Stimulated activated CD8-positive, alpha-beta memory T cell treated with anti-CD3 and anti-CD28 coated beads, Interleukin-12 subunit alpha, Interleukin-12 subunit beta, amount 100 ng/mL, for 4 hours (primary cell): ENCODE results near the gene HSPB7.
A peak's percentile ranks its signal among the peaks of the same experiment; 100 is the strongest.
"Not testable (repeated sequence)": the region's sequence is repeated elsewhere in the genome, so short reads cannot be mapped to it uniquely, and the experiment has no call there.

Experiments
- DNase-seq: peaks from one replicate; pipeline ENCODE4 v3.0.0-alpha.2; 2020; ENCODE audit warnings: low read depth

Gene HSPB7

DNA sequence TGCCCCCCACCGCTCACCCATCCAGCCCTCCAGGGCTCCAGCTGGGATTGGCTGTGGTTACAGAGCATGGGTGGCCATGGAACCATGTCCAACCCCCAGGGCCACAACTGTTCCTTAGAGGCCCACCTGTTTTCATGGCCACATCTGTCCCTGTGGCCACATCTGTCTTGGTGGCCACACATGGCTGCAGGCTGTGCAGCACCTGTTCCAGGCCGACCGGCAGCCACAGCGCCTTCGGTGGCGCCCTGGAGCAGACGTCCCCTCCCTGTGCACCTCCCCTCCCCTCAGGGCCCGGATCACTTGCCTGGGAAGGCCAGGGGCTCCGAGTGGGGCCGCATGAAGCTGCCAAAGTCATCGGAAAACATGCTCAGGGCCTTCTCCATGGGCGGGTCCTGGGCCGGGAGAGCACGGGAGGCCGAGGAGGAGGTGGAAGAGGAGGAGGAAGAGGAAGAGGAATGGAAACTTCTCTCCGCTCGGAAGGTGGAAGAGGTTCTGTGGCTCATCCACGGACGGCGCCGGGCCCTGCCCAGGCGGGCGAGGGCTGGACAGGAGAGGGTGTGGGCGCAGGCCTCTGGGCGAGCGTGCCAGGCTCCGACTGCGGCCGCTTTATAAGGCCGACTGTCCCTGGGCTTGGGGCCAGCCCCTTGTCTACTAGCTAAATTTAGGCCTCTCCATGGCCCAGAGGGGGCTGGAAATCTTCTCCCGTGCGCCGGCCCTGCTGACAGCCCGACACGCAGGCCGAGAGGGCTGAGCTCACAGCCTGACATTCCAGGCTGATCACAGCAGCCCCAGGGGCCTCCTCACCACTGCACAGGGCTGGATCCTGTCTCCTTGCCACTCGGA, at the start of gene HSPB7:
Gene HSPB7, minus strand, starts transcription at position 583 of the 843 bp plus-strand sequence. Its CDS starts 80 bp downstream, at position 503.
- no peak for DNase-seq

DNA sequence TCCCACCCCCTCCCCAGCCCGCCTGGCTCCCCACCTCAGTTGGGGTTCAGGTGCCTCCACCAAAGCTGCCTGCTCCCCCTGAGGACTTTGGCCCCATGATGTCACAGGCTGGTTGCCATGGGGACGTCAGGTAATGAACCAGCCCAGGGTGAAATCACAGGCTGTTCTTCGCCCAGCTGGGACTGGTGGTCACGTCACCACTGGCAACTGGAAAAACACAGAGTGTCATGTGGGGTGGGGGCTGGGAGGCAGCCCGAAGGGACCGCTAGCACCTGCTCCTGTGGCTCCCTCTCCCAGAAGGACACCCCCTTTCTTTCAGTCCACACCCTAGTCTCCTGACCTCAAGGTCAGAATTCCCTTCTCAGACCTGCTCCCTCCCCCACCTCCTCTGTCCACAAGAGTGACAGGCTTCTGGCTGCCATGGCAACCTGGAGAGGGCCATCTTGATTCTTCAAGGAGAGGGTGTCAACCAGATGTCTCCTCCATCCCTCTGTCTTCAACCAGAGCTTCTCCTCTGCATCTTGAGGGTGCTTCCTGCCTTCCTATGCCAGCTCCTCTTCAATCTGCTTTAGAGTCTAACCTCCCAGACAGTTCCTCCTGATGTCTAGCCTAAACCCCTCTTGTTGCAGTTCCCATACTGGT, 49.4 kb upstream of the HSPB7 start:
- DNase-seq = no peak

DNA sequence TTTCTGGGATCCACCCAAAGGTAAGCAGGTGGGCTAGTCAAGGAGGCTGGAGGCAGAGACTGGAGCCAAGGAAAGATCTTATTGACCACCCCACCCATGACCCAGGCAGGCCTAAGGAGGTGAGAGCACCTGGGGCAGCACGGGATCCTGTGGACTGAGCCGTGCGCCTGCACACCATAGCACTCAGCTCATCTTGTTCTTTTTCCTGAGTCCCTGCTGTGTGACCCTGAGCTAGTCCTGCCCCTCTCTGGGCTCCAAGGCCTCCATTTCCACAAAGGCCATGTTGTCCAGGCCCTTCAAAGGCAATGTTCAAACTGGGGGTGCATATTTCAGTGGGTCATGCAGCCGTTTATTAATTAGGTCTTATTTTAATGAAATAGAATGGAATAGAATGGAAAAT, 48.4 kb upstream of the HSPB7 start:
- no peak for DNase-seq

DNA sequence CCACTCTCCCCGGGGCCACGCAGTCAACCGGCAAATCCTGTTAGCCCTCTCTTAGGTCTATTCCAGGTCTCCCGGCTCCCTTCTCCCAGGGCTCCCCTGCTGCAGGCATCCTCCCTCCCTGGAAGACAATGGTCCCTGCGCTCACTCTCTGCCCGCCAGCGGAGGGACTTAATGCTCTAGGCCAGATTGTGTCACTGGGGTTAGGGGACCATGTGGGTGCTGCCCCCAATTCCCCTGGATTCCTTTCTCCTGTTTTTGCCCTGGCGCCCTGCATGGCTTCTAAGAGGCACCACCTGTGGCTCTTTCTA, 47.4 kb upstream of the HSPB7 start:
- DNase-seq = no peak

DNA sequence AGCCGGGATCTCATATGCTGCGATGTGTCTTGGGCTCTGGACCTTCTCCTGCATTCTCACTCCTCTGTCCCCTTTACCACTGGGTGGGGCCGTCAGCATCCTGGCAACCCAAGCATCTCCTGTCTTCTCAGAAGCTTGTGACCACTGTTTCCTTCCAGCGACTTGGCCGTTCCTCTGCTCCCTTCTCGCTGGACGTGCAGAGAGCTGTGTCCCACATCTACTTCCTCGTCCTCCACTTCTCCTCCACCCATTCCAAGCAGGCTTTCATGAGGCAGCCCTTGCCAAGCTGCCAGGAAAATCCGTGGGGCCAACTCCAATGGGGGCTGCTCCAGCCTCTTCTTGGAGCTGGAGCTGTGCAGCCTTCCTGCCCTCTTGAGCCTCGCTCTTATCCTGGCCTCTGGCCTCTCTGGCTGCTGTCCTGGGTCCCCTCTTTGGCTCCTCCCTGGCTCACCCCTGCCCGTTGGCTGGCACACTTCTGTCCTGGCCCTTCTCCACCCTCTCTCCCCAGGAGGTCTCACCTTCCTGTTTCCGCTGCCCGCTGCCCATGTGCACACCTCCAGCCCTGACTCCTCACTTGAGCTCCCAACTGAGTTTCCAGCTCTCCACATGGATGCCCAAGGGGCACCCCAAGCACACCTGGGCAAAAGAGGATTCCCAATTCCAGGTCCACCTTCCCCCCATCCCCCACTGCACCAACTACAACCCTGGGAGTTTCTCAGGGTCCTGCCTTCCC, 46.9 kb upstream of the HSPB7 start:
- DNase-seq = no peak

DNA sequence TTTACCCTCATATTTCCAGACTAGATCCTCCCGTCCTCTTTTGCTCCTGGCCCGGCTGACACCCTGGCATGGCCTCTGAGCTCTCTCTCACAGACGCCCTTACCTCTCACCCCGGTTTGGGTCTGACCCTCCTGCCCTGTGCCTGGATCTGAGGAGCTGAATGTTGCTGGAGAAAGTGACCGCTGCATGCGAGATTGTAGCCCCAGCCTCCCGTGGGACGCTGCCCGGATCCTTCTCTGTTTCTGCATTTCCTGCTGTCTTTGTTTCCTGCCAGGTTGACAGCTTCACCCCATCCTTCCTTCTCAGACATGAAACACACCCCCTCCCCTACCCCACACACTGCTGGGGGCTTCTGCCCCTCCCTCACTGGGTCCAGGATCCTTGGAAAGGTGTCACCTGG, 46.1 kb upstream of the HSPB7 start:
- DNase-seq = no peak

DNA sequence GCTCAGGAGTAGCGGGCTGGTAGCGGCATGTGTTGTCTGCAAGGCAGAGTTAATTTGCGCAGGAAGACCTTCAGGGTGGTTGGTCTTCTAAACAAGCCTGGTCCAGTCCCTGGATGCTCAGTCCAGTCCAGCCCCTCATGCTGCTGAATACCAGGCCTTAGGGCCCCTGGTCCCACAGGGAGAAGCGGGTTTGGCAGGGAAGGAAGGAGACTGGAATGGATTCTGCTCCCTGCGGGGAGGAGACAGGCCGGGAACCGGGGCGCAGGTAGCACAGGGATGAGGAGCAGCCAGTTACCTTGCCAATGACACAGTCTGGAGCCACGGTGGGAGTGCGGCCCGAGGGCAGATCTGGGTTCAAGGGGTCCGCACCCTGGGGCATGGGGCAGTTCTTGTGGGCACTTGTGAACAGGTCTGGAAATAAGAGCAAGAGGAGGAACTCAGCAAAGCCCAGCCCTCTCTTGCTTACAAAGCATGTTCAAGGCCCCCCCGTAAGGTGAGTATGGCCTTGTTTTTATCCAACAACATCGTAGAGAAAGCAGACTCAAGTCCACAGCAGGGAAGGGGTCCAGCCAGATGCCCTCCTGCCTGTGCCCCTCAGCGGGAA, 45.5 kb upstream of the HSPB7 start:
- DNase-seq = no peak

DNA sequence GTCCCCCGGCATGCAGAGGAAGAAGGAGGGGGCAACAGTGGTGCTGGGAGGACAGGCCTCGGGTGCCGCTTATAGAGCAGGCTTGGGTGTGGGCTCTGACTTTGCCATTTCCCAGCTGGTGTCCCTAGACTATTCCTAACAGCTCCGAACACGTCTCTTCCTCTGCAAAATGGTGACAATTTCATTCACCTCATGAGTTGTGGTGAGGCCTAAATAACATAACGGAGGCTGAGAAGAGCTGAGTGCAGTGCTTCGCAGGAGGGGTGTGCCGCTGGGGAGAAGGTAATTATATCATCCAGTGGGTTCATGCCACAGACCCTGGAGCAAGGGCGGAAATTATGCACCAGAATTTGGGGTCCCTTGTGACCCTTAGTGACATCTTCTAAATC, 44.8 kb upstream of the HSPB7 start:
- DNase-seq = not testable (repeated sequence)

DNA sequence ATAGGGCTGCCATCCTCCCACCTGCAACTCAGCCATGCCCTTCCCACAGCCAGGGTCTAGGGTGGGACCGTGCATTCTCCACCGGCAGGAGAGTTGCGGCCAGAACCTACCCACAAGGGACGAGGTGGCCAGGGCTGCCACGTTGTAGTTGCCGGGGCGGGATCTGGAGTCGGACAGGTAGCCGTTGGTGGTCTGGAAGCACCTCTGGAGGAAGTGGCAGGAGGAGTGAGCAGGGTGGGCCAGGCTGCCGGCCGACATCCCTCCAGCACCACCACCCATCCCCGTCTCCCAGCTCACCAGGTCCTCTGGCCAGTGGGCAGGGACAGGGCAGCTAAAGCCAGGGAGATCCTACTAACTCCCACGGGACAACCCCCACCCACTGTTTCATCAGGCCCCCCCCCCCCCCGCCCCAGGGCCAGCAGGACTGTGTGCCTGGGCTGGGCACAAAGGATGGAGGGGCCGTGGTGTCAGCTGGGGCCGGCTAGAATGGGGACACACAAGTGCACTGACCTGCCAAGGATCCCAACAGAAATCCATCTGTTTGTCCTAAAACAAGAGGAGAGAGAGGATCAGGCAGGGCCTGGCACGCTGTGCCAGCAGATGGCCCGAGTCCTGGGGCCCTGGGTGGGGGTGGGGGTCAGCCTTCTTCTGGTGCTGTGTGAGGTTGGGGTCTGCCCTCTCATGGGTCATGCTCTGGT, 44.3 kb upstream of the HSPB7 start:
- not testable (repeated sequence) for DNase-seq

DNA sequence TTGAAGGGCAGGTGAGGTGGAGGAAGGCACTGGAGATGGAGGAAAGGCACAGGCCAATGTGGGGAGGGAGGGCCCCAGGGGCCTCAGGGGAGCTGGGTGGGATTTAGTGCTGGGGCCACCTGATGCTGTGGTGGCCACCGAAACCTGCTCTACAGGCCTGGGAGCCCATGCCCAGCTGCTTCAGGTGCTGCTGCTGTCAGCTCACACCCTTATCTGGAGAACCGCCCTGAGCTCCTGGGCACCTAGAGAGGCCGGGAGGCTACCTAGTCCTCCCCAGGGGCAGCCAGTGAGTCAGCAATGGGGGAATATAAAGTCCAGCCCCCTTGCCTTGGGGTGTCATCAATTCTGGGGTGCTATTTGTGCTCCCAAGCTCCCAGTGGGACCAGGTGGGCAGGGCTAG, 43.4 kb upstream of the HSPB7 start:
- DNase-seq = no peak

DNA sequence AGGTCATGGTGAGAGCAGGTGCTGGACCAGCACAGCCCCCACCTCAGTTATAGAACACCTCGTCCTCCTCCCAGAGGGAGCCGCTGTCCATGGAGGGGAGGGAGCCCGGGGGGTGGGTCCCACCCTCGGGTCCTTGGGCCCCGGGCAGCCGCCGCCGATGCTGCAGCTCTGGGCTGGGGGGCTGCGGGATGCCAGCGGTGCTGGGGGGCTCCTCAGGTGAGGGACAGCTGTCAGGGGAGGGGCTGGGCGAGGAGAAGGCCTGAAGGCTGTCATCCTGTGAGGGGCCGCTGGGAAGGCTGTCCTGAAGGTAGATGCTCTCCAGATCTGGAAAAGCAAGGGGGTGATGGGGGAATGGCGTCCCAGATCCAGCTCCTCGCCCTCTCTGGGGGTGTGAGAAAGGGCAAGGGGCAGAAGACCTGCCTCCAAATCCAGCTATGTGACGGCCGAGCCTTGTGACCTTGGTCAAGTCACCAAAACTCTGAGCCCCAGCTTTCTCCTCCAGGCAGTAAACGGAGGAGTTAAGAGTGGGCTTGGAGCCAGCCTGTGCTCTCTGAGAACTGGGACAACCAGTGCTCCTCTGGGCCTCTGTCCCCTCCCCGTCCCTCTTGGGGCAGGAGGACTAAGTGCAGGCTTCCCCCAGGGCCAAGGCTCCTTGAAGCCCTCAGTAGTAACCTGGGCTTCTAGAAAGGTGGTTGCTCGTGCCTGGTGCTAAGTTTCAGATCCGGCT, 40.7 kb upstream of the HSPB7 start:
- DNase-seq = not testable (repeated sequence)

DNA sequence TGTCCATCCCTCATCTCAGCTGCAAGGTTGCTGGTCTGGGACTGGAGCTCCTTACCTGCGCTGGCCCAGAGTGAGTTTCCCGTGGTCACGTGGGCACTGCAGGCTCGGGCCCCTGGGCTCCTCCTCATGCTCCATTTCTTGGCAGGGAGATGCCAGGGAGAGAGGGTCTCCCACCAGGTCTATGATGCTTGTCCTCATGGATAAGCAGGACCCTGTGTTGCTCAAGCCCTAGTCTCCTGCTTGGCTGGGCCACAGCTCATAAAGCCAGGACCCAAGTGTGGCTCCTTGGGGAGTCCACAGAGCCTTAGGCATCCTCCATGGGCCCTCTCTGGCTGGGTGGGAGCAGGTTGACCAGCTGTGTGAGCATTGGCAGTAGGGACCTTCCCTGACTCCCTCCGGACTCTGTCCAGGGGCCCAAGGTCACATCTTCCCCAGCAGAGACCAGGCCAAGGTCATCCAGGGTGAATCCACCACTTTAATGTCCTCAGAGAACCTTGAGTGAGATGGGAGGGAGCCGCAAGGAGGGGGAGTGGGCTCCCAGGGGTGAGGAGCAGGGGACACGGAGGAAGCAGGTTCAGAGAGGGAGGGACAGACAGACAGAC, 39.6 kb upstream of the HSPB7 start:
- DNase-seq = not testable (repeated sequence)

DNA sequence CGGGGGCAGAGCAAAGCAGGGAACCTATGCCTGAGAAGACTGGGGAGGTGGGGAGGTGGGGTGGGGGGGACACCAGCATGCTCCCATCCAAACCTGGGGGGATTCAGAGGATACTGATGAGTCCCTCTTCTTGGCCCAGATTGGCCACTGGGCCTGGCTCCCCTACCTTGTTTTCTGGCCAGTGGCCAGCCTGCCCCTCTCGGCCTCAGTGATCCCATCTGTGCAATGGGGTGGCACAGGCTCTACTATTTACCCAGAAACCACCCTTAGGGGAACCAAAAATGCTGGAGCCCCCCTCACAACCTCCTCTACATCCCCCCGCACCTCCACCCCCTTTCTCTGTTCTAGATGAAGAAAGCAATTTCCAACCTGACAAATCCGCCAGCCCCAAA, 38.7 kb upstream of the HSPB7 start:
- not testable (repeated sequence) for DNase-seq

DNA sequence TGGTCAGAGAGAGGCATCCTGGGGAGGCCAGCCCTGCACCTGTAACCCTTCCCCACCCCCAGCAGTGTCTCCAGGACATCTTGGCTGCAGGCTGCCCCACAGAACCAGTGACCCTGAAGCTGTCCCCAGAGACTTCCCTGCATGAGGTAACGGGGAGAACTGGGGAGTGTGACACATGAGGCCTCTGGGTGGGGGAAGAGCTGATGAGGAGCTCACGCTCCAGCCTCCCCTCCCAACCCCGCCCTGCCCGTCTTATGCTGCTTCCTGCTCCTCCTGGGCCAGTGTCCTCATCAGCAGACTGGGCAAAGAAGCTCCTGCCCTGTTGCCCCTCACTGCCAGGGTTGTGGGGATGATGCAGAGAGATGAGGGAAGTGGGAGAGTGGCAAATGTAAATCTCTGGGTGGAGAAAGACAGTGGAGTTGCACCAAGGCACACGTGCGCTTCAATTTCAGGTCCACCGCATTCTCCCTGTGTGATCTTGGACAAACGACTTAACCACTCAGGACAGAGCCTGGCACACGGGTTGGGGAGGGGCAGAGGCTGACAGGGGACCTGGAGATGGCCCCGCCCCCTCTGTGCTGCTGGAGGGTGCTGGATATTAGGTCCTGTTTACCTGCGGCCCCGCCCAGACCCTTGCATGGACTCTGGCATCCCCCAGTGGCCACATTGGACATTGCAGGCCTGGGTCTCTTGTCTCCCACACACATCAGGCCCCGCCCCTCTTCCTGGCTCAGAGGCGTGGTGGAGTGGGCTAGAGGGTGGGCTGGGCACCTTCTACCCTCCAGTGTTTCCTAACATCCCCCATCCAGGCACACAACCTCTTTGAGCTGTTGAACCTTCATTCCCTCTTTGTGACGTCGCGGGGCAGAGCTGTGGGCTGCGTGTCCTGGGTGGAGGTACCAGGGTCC, 38.0 kb upstream of the HSPB7 start:
- DNase-seq = peak; percentile 63

DNA sequence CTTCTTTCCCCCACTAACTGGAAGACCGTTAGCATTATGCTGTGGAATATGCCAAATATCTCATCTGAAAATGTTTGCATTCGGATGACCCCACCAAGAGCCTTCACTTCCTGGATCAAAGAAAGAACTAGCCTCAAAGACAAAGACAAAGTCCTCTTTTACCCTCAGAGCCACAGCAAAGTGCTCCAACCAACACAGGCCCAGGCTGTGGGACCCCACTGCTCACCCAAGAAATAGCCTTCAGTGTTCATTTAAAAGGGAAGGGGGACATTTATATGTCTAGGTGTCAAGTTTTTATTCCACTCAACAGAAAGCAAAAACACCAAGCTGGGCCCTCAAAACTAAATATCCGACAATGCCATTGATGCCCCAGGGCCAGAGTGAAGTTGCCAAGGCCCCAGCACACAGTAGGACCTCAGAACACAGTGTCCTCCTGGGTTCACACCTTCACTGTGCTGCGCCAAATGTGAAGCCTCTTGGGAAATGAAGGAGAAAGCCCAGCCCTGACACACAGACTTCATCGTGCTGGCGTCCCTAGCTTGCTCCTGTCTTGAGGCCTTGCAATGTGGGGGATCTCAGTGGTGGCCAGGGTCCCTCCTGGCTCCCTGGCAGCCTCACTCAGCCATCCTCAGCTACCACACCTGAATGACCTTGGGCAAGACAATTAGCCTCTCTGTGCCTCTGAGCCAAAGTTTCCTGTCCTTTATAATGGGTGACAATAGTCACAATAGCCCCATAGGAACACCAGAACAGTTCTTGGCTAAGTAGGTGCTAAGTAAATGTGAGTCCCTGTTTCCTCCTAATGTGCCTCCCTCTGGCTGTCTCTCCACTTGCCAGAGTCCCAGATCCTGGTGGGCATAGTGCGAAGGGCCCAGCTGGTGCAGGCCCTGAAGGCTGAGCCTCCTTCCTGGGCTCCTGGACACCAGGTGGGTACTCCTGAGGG, 37.0 kb upstream of the HSPB7 start:
- no peak for DNase-seq

DNA sequence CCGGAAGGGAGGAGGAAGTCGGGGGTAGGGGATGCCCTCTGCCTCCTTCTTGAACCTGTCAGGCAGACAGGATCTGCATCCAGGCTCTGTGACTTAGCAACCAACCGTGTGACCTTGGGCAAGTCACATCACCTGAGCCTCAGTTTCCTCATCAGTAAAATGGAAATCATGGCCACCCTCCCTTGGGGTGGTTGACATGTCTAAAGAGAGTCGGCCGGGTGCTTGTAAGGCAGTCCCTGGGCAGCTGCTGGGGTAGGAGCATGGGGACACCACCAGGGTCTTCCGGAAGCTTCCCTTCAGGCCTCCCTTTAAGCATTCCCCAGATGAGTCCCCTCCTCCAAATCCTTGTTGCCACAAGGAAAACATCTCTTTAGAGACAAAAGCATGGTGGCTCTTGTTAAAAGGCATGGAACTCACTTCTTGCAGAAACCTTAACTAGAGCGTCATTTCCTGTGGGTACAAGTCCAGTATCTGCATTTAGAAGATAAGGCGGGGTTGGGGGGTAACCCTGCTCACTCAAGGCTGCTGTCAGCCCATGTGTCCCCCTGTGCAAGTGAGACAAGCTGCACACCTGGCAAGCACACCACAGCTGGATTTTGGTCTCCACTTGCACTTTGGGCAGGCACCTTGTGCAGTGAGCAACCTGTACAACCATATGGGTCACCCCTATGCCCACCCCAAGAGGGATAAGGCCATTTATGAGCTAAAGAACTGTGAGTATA, 36.1 kb upstream of the HSPB7 start:
- DNase-seq = no peak

DNA sequence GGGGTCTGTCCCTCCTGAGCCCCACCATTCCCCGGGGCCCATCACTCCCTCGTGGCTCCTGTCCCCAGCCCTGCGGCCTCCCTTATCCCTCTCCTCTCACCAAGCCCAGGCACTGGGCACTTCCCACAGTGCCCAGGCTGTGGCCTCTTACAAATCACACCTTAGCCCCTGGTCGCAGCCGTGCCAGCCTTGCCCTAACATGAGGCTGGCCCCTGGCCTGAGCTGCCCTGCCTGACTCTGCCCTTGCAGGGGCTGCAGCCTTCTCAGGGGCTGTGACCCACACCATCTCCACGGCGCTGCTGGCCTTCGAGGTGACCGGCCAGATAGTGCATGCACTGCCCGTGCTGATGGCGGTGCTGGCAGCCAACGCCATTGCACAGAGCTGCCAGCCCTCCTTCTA, 34.1 kb upstream of the HSPB7 start:
- not testable (repeated sequence) for DNase-seq

DNA sequence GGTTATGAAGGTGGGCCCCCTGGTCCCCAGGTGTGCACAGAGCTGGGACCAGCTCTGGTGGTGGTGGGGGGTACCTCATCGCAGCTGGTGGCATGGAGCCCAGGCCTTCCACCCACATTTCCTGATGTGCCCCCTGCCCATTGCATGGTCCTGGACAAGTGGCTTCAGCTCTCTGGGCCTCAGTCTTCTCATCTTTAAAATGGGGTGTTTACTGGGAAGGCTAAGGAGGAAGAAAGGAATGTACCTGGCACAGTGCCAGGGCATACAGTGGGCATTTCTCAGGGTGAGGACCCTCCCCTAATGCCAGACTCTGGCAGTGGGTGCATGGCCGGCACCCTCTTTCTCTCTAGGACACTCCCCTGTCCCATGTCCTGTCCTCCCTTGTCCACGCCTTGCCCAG, 33.2 kb upstream of the HSPB7 start:
- DNase-seq = no peak
